ENCODE data around the gene UBE2C. TPM values are rescaled to one million over a fixed set of nuclear protein-coding genes. Genes with fewer than 3 reads are reported as not detected.
A peak's percentile ranks its signal among the peaks of the same experiment; 100 is the strongest.
"Not testable (repeated sequence)": the region's sequence is repeated elsewhere in the genome, so short reads cannot be mapped to it uniquely, and the experiment has no call there.

The UBE2C gene
- total RNA-seq = 21.3 and 21.9 TPM in 2 replicates
- long read RNA-seq, transcript UBE2C-204 (6 exons, 850 nt) = major isoform, 11 of 15 reads
- long read RNA-seq, partial matches to known transcripts = 1 of 15 reads
- long read RNA-seq, other reads (novel, unspliced or antisense) = 1 of 15 reads

DNA sequence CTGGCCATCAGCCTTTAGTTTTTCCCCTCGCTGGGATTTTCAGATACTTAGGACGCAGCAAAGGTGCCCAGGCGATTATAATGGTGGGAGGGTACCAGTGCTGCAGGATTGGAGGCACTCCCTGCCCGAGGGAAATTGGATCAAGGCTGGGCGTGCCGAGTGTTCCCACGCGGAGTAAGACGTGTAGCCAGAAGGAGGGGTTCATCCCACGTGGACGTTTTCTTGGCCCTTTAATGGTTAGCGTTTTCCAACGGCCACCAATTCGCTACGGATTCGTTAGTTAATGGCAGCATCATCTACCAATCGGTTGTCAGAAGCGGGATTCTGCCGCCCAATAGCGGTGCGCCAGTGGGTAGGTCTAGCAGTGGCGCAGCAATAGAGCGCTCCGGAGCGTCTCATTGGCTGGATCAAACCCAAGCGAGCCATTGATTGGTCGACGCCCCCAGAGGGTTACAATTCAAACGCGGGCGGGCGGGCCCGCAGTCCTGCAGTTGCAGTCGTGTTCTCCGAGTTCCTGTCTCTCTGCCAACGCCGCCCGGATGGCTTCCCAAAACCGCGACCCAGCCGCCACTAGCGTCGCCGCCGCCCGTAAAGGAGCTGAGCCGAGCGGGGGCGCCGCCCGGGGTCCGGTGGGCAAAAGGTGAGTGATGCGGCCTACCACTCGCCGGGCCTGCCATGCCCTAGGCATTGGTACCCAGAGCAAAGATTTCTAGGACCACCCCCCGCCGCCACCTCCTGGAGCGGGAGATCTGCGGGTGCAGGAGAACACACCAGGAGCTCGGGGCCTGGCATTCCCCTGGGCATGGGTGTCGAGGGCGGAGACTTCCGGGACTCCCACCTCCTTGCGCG, at the start of gene UBE2C:
Gene UBE2C, plus strand, starts transcription at position 488 of the 849 bp plus-strand sequence. Its CDS starts 52 bp downstream, at position 540.
- peak; percentile 99 for DNase-seq (ENCODE audit: extremely low spot score, unreplicated experiment)
- no peaks in the 10 kb centered on the region for H3K27me3 Mint-ChIP-seq (ENCODE audit: unreplicated experiment)
- TF ChIP-seq, protein P1, sequence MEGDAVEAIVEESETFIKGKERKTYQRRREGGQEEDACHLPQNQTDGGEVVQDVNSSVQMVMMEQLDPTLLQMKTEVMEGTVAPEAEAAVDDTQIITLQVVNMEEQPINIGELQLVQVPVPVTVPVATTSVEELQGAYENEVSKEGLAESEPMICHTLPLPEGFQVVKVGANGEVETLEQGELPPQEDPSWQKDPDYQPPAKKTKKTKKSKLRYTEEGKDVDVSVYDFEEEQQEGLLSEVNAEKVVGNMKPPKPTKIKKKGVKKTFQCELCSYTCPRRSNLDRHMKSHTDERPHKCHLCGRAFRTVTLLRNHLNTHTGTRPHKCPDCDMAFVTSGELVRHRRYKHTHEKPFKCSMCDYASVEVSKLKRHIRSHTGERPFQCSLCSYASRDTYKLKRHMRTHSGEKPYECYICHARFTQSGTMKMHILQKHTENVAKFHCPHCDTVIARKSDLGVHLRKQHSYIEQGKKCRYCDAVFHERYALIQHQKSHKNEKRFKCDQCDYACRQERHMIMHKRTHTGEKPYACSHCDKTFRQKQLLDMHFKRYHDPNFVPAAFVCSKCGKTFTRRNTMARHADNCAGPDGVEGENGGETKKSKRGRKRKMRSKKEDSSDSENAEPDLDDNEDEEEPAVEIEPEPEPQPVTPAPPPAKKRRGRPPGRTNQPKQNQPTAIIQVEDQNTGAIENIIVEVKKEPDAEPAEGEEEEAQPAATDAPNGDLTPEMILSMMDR (IDR thresholded peaks at IDR 0.05) = no peak
- H3K36me3 Mint-ChIP-seq (ENCODE audit: unreplicated experiment) = peaks cover 27% of the 10 kb centered on the region
- H3K9me3 Mint-ChIP-seq (ENCODE audit: unreplicated experiment) = no peaks in the 10 kb centered on the region
- peaks cover 32% of the 10 kb centered on the region for H3K4me1 Mint-ChIP-seq (ENCODE audit: unreplicated experiment)
- peak within 1 kb of the TSS; percentile 80 for H3K4me3 Mint-ChIP-seq (ENCODE audit: unreplicated experiment)
- peak within 1 kb of the TSS; percentile 86 for H3K27ac Mint-ChIP-seq (ENCODE audit: unreplicated experiment)

DNA sequence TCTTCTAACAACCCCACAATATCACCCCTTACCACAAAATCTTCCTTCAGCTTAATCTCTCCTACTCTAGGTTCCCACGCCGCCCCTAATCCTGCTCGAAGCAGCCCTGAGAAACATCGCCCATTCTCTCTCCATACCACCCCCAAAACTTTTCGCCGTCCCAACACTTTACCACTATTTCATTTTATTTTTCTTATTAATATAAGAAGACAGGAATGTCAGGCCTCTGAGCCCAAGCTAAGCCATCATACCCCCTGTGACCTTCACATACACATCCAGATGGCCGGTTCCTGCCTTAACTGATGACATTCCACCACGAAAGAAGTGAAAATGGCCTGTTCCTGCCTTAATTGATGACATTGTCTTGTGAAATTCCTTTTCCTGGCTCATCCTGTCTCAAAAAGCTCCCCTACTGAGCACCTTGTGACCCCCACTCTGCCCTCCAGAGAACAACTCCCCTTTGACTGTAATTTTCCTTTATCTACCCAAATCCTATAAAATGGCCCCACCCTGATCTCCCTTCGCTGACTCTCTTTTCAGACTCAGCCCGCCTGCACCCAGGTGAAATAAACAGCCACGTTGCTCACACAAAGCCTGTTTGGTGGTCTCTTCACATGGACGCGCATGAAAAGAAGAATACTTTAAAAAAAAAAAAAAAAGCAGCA, 47.7 kb upstream of the UBE2C start:
- H3K4me3 Mint-ChIP-seq (ENCODE audit: unreplicated experiment); H3K36me3 Mint-ChIP-seq (ENCODE audit: unreplicated experiment); DNase-seq (ENCODE audit: extremely low spot score, unreplicated experiment); H3K4me1 Mint-ChIP-seq (ENCODE audit: unreplicated experiment); H3K9me3 Mint-ChIP-seq (ENCODE audit: unreplicated experiment): not testable (repeated sequence)
- Mint-ChIP-seq H3K27ac (ENCODE audit: unreplicated experiment) (peak overlapping the region; percentile 14), H3K27me3 (ENCODE audit: unreplicated experiment) (peaks cover 26% of the 10 kb centered on the region)

DNA sequence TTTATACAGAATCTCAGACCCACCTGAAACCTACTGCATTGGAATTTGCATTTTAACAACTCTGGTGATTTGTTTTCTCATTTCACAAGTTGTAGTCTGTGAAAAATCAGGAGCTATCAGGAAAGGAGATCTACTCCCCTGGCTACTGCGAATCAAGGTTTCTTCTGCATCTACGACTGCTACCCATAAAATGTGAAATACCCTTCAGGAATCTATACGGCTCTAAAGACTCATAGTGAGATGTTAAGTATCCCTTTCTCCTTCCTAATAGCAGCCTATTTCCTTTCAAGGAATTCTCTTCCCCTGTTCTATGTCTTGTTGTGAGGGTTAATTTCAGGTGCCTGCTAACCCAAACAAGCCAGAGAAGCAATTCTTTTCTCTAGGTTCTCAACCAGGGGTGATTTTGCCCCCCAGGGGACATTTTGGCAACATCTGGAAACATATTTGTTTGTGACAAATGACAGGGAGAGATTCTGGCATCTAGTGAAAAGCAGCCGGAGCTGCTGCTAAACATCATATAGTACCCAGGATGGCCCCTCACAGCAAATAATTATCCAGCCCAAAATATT, 47.1 kb upstream of the UBE2C start:
- Mint-ChIP-seq H3K4me1 (ENCODE audit: unreplicated experiment) (no peaks in the 10 kb centered on the region), H3K27me3 (ENCODE audit: unreplicated experiment) (peaks cover 26% of the 10 kb centered on the region), H3K27ac (ENCODE audit: unreplicated experiment) (no peak overlapping the region), H3K9me3 (ENCODE audit: unreplicated experiment) (no peaks in the 10 kb centered on the region), H3K36me3 (ENCODE audit: unreplicated experiment) (no peaks in the 10 kb centered on the region), H3K4me3 (ENCODE audit: unreplicated experiment) (no peak overlapping the region)
- no peak for DNase-seq (ENCODE audit: extremely low spot score, unreplicated experiment)
- TF ChIP-seq, protein P1 (IDR thresholded peaks at IDR 0.05) = no peak

DNA sequence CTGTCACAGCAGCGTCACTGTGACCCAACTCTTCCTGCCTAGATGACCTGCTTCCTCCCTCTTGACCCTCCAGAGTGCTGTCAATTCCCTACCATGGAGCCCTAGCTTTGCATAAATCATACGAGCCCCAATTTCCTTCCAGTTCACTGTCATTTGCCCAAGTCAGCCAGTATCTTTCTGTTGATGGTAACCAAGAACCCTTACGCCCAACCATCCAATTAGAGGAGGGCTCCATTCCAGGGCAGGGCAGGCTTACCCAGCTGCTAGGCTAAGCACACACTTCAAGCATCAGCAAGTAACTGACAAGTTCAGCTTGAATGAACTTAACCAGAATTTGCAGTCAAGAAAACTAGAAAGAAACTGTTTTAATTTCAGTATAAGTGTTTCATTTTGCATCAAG, 46.5 kb upstream of the UBE2C start:
- no peak for DNase-seq (ENCODE audit: extremely low spot score, unreplicated experiment)
- H3K27ac Mint-ChIP-seq (ENCODE audit: unreplicated experiment) = no peak overlapping the region
- no peaks in the 10 kb centered on the region for H3K9me3 Mint-ChIP-seq (ENCODE audit: unreplicated experiment)
- H3K4me3 Mint-ChIP-seq (ENCODE audit: unreplicated experiment) = no peak overlapping the region
- TF ChIP-seq, protein P1 (IDR thresholded peaks at IDR 0.05) = no peak
- H3K4me1 Mint-ChIP-seq (ENCODE audit: unreplicated experiment) = peaks cover 3% of the 10 kb centered on the region
- peaks cover 25% of the 10 kb centered on the region for H3K27me3 Mint-ChIP-seq (ENCODE audit: unreplicated experiment)
- no peaks in the 10 kb centered on the region for H3K36me3 Mint-ChIP-seq (ENCODE audit: unreplicated experiment)

DNA sequence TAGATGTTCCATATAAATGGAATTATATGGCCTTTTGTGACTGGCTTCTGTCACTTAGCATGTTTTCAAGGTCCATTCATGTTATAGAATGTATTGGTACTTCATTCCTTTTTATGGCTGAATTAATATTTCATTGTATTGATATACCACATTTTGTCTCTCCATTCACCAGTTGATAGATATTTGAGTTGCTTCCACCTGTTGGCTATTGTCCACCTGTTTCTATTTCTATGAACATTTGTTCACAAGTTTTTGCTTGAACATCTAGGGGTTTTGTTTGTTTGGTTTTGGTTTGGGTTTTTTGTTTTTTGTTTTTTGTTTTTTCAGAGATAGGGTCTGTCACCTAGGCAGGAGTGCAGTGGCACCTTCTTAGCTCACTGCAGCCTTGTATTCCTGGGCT, 44.0 kb upstream of the UBE2C start:
- TF ChIP-seq, protein P1 (IDR thresholded peaks at IDR 0.05) = no peak
- H3K4me3 Mint-ChIP-seq (ENCODE audit: unreplicated experiment) = no peak overlapping the region
- H3K27me3 Mint-ChIP-seq (ENCODE audit: unreplicated experiment) = peaks cover 21% of the 10 kb centered on the region
- H3K36me3 Mint-ChIP-seq (ENCODE audit: unreplicated experiment) = no peaks in the 10 kb centered on the region
- H3K9me3 Mint-ChIP-seq (ENCODE audit: unreplicated experiment) = no peaks in the 10 kb centered on the region
- peaks cover 20% of the 10 kb centered on the region for H3K4me1 Mint-ChIP-seq (ENCODE audit: unreplicated experiment)
- no peak for DNase-seq (ENCODE audit: extremely low spot score, unreplicated experiment)
- H3K27ac Mint-ChIP-seq (ENCODE audit: unreplicated experiment) = no peak overlapping the region
